GM19043 (cell line): ENCODE measurements around the gene CAB39L.

ENCODE experiments used
- ATAC-seq: cut with Tn5 transposase; IDR thresholded peaks from one replicate; pipeline ENCODE4 v1.9.1; 2021; ENCODE audit warnings: low read depth; ENCODE audit not compliant: unreplicated experiment

Gene CAB39L

GRCh38 chr13:49403996-49404702, 39.7 kb downstream of the CAB39L start:
- no peak for ATAC-seq

GRCh38 chr13:49400755-49401659, 42.9 kb downstream of the CAB39L start:
- no peak for ATAC-seq

GRCh38 chr13:49399801-49400472, 43.9 kb downstream of the CAB39L start:
- no peak for ATAC-seq

- ATAC-seq = no peak
These were observed 47.9 kb downstream of the CAB39L start for GRCh38 chr13:49395878-49396380.

GRCh38 chr13:49395451-49395865, 48.4 kb downstream of the CAB39L start:
- no peak for ATAC-seq

- ATAC-seq = no peak
These were observed 55.7 kb downstream of the CAB39L start for GRCh38 chr13:49388091-49388635.

- ATAC-seq = no peak
These were observed 57.2 kb downstream of the CAB39L start for GRCh38 chr13:49386664-49387063.

- ATAC-seq = no peak
These were observed 67.7 kb downstream of the CAB39L start for GRCh38 chr13:49376121-49376520.

GRCh38 chr13:49374585-49375290, 69.1 kb downstream of the CAB39L start:
- ATAC-seq = no peak

GRCh38 chr13:49373716-49374115, 70.1 kb downstream of the CAB39L start:
- ATAC-seq = no peak

GRCh38 chr13:49371943-49372613, 71.8 kb downstream of the CAB39L start:
- ATAC-seq = no peak

GRCh38 chr13:49370371-49370770, 73.5 kb downstream of the CAB39L start:
- no peak for ATAC-seq

- ATAC-seq = no peak
These were observed 74.0 kb downstream of the CAB39L start for GRCh38 chr13:49369866-49370265.

- no peak for ATAC-seq
These were observed 75.2 kb downstream of the CAB39L start for GRCh38 chr13:49368688-49369087.

- ATAC-seq = no peak
These were observed 76.0 kb downstream of the CAB39L start for GRCh38 chr13:49367640-49368422.

GRCh38 chr13:49366841-49367240, 77.0 kb downstream of the CAB39L start:
- no peak for ATAC-seq

- no peak for ATAC-seq
These were observed 86.2 kb downstream of the CAB39L start for GRCh38 chr13:49357694-49358093.

GRCh38 chr13:49356223-49356622, 87.6 kb downstream of the CAB39L start:
- no peak for ATAC-seq

GRCh38 chr13:49354719-49355118, 89.1 kb downstream of the CAB39L start:
- no peak for ATAC-seq
